HG03571 (cell line): ENCODE results near the gene ID1.
A peak's percentile ranks its signal among the peaks of the same experiment; 100 is the strongest.
"Not testable (repeated sequence)": the region's sequence is repeated elsewhere in the genome, so short reads cannot be mapped to it uniquely, and the experiment has no call there.

Experiments used
- ATAC-seq: cut with Tn5 transposase; IDR thresholded peaks from one replicate; pipeline ENCODE4 v1.9.1; 2021; ENCODE audit not compliant: unreplicated experiment

Gene ID1

DNA sequence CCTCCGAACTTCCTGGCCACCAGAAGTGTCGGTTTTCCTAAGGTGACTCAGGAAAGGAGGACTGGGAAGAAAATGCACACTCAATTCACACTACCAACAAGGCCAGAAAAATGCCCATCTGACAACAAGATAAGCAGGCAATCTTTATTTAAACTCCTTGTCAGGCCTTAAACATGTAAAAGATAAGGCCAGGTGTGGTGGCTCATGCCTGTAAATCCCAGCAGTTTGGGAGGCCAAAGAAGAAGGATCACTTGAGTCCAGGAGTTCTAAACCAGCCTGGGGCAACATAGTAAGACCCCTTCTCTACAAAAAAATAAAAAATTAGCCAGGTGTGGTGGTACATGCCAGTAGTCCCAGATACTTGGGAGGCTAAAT, 7.6 kb upstream of the ID1 start:
- ATAC-seq = no peak

GRCh38 chr20:31602431-31602778, 2.7 kb upstream of the ID1 start:
- no peak for ATAC-seq

DNA sequence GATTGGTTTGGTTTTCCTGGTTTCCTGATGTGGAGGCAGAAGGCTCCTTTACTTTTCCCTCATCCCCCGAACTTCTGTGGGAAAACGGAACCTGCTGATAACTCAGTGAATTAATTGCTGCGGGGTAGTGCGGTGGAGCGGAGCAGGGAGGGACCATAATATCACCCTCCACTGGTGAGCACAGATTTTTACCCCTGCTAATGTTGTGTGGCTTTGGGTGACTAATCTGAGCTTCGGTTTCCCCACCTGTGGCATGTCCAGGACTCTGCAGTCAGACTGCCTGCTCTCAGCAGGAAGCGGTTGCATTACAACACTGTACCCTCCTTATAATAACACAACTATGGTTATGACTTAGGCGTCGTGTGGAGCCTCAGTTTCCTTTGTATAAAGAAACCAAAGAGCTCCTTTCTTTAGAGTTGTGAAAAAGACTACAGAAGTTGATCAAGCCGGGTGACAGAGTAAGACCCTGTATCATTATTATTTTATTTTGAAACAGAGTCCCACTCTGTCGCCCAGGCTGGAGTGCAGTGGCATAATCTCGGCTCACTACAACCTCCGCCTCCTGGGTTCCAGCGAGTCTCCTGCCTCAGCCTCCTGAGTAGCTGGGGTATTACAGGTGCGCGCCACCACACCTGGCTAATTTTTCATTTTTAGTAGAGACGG, 2.2 kb upstream of the ID1 start:
- peak; percentile 68 for ATAC-seq

GRCh38 chr20:31603822-31604566, 1.1 kb upstream of the ID1 start:
- no peak for ATAC-seq

- ATAC-seq = no peak
Measured at GRCh38 chr20:31604567-31605030, 490 bp upstream of the ID1 start.

DNA sequence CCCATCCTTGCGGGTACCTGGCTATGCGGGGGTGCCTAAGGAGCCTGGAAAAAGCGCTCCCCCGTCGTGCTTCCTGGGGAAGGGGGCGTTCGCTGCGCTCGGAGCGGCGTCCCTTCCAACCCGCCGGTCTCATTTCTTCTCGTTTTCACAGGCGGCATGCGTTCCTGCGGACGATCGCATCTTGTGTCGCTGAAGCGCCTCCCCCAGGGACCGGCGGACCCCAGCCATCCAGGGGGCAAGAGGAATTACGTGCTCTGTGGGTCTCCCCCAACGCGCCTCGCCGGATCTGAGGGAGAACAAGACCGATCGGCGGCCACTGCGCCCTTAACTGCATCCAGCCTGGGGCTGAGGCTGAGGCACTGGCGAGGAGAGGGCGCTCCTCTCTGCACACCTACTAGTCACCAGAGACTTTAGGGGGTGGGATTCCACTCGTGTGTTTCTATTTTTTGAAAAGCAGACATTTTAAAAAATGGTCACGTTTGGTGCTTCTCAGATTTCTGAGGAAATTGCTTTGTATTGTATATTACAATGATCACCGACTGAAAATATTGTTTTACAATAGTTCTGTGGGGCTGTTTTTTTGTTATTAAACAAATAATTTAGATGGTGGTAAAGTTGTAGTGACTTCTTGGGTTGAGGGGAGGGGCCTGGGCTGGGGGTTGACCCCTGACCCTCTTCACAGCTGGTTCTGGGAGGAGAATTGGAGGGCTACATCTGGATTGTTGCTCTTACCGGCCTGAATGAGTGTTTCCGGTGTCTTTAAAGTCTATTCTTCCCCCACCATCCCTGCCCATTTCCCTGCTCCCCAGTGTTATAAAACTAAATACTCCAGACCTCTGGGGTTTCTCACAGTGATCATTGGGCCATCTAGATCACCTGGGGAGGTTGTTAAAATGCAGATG, 1.1 kb downstream of the ID1 start:
- ATAC-seq = no peak

DNA sequence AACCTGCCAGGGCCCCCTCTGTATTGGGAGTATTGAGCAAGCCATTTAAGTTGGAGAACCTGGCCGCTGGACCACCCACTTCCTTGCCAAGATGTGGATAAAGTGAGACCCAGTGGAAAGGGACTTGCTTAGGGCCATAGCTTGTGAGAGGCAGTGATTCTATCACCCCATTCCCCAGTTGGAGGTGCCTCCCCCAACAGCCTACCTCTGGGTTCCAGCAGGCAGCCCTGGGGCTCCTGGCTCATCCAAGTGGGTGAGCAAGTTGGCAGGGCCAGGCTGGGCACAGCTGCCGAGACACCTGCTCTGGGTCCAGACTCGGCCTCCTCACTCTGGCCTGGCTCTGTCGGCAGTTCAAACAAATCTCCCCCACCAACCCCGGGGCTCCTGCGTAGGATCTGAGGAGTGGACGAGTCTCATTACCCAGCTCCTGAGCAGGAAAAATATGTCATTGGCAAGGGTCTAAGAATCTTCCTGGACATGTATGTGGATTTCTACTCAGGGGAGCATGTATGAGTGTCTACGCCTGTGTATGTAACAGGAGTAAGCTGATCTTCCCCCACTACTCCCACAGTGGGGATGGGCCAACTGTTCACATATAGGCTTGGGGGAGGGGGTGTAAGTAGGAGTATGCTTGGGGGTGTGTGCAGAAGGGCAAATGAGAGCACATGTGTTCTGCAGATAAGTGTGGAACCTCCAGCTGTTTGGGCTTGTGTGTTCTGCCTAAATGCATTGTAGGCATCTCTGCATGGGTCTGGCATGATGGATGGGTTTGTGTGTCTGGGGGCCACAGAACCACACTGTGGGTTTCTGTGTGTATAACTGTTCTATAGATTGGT, 1.9 kb downstream of the ID1 start:
- no peak for ATAC-seq

DNA sequence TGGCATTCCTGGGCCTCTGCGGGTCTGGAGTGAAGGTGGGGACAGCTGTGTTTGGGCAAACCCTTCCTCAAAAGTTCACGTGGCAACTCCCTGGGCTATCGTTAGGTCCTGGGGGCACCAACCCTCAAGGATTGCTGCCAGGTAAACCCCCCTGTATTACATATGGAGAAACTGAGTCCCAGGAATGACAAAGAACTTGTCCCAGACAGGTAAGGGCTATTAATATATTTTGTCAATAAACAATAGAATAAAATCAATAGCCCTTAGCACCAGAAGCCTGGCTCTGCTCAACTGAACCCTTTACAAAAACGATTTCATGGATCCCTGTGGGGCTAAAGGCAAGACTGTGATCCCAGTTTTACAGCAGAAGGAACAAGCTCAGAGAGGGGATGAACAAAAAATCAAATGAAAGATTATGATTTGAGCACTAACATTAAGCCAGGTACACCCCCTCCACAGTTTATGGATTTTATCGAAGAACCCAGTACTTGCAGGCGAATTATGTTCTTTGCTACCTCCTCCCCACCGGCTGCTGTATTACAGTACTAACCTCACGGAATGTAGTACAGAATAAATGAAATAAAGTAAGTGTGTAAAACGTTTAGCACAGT, 2.7 kb downstream of the ID1 start:
- no peak for ATAC-seq

DNA sequence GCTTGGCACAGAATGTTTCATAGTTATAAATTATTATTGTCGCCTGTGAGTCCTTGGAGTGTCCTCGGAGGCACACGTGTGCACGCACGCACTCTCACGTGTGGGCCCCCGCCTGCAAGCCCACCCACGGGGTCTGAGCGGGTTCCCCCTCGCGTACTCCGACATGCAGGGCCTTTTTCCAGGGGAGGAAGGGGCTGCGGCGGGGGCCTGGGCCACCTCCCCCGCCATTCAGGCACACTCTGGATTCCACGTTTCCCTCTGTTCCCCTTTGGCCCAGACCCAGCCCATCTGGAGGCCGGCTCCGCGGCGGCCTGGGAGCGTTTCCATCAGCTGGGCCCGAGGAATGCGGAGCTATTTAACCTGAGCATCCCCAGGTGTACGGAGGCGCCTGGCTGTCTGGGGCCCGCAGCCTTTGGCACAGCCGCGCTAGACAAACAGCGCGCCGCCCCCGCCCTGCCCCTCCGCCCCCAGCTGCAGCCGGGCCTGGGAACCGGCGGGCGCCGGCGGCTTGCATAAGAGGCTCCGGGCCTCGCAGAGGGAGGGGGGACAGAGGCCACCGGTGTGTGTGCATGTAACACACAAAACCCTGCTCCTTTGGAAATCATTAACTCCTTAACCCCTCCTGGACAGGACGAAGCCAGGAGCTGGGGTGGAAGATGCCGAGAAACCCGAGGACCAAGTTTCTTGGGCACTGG, 3.3 kb downstream of the ID1 start:
- no peak for ATAC-seq

DNA sequence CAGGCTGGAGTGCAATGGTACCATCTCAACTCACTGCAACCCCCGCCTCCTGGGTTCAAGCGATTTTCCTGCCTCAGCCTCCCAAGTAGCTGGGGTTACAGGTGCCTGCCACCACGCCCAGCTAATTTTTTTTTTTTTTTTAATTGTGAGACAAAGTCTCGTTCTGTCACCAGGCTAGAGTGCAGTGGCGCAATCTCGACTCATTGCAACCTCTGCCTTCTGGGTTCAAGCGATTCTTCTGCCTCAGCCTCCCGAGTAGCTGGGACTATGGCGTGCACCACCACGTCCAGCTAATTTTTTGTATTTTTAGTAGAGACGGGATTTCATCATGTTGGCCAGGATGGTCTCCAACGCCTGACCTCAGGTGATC, 7.2 kb downstream of the ID1 start:
- not testable (repeated sequence) for ATAC-seq

DNA sequence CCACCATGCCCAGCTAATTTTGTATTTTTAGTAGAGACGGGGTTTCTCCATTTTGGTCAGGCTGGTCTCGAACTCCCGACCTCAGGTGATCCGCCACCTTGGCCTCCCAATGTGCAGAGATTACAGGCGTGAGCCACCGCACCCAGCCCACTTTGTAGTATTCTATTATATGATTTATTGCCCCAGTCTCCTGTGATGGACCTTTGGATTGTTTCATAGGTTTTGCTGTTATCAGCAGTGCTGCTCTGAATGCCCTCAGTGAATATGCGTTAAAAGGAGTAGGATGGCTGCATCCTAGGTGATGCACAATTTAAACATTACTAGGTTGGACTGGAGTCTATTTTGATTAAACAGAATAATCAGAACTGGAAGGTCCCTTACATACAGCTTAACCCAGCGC, 10.3 kb downstream of the ID1 start:
- ATAC-seq = no peak

DNA sequence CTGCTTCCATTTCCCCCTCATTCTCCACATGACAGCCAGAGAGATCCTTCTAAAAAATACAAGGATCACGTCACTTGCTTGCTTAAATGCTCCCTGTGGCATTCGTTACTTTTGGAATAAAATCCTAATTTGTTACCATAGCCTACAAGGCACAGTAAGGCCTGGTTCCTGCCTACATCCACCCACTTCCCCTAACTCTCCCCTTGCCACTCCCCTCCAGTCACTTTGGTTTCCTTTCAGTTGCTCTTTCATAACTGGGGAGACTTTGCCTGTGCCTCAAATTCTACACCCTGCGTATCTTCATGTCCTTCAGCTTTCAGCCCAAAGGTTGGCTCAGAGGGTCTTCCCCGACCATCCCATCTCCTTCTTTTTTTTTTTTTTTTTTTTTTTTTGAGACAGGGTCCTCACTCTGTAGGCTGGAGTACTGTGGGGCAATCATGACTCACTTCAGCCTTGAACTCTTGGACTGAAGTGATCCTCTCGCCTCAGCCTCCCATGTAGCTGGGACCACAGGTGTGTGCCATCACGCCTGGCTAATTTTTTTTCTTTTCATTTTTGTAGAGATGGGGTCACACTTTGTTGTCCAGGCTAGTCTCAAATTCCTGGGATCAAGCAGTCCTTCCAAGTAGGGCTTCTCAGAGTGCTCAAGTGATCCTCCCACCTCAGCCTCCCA, 12.5 kb downstream of the ID1 start:
- no peak for ATAC-seq

GRCh38 chr20:31620246-31620645, 15.2 kb downstream of the ID1 start:
- no peak for ATAC-seq

DNA sequence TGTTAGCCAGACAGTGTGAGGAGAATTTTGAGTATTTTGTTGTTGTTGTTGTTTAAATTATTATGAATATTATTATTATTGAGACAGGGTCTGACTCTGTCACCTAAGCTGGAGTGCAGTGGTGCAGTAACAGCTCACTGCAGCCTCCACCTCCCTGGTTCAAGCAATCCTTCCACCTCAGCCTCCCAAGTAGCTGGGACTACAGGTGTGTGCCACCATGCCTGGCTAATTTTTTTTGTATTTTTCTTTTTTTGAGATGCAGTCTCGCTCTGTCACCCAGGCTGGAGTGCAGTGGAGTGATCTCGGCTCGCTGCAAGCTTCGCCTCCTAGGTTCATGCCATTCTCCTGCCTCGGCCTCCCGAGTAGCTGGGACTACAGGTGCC, 18.0 kb downstream of the ID1 start:
- not testable (repeated sequence) for ATAC-seq

DNA sequence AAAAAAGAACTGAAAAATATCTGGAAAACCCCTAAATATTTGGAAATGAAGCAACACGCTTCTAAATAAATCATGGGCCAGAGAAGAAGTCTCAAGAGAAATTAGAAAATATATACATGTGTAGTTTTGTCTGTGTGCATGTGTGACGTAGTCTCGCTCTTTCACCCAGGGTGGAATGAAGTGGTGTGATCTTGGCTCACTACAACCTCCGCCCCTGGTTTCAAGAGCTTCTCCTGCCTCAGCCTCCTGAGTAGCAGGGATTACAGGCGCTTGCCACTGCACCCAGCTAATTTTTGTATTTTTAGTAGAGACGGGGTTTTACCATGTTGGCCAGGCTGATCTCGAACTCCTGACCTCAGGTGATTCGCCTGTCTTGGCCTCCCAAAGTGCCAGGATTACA, 21.4 kb downstream of the ID1 start:
- not testable (repeated sequence) for ATAC-seq

DNA sequence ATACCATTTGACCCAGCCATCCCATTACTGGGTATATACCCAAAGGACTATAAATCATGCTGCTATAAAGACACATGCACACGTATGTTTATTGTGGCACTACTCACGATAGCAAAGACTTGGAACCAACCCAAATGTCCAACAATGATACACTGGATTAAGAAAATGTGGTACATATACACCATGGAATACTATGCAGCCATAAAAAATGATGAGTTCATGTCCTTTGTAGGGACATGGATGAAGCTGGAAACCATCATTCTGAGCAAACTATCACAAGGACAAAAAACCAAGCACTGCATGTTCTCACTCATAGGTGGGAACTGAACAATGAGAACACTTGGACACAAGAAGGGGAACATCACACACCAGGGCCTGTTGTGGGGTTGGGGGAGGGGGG, 23.0 kb downstream of the ID1 start:
- ATAC-seq = not testable (repeated sequence)

DNA sequence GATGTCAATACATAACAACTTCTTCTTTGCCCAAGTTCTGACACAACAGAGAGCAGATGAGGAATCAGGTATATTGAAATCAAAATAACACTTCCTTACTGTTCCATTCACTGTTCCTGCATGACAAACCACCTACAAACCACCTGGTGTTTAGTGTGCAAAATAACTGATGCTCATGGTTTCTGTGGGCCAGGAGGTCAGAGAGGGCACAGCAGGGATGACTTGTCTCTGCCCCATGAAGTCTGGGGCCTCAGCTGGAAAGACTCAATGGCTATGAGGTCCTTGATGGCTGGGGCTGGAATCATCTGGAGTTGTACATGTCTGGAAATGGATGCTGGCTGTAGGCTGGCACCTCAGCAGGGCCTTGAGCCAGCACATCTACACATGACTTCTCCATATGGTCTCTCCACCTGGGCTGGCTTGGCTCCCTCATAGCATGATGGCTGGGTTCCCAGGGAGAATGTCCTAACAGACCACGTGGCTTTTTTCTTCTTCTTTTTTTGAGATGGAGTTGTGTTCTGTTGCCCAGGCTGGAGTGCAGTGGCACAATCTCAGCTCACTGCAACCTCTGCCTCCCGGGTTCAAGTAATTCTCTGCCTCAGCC, 25.2 kb downstream of the ID1 start:
- ATAC-seq = no peak

DNA sequence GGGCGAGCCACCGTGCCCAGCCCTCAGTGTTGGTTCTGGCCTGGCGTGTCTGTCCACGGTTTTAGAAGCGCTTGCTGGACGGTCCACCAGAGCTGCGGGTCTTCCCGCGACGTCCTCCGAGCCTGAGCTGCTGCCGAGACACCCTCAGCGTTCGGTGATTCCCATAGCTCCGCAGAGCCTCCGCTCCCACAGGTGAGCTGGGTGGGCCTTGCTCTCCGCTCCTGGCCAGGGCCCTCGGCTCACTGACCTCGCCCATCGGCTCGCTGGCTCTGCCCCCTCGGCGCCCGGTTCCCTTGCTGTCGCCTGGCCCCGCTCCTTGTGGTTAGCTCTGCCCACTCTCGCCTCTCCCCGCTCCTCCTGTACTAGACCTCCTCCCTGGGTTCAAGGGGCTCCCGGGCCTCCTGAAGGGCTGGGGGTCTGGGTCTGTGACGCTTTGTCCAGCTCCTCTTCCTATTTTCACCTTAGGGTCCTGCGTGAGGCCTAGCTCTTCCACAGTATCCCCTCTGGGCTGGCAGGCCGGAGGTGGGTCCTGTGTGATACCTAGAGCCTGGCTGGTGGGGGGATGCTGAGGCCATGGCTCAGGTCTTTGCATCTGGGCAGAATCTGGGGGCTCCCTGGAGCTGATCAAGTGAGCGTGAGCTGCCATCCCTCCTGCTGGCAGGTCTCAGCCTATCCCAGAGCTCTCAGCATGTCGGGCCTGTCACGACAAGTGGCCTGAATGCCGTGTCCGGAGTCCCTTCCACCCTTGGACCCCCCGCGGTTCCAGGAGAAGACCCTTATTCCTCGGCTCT, 27.7 kb downstream of the ID1 start:
- no peak for ATAC-seq
